HG03060 (cell line): ENCODE data around the gene GAB4.
"Not testable (repeated sequence)": the region's sequence is repeated elsewhere in the genome, so short reads cannot be mapped to it uniquely, and the experiment has no call there.

Experiments
- ATAC-seq: cut with Tn5 transposase; IDR thresholded peaks from one replicate; pipeline ENCODE4 v1.9.1; 2021; ENCODE audit warnings: low read depth, moderate number of reproducible peaks; ENCODE audit not compliant: unreplicated experiment

Gene GAB4

GRCh38 chr22:16917144-16918003, 90.6 kb downstream of the GAB4 start:
- no peak for ATAC-seq

GRCh38 chr22:16915701-16916100, 92.3 kb downstream of the GAB4 start:
- no peak for ATAC-seq

GRCh38 chr22:16914911-16915310, 93.1 kb downstream of the GAB4 start:
- not testable (repeated sequence) for ATAC-seq

- ATAC-seq, result no peak
Observed at GRCh38 chr22:16914006-16914405, 94.0 kb downstream of the GAB4 start.

- ATAC-seq, result no peak
Observed at GRCh38 chr22:16912281-16912680, 95.7 kb downstream of the GAB4 start.
